ENCODE results near the gene SAMHD1.
"Not testable (repeated sequence)": the region's sequence is repeated elsewhere in the genome, so short reads cannot be mapped to it uniquely, and the experiment has no call there.

SAMHD1 gene

DNA sequence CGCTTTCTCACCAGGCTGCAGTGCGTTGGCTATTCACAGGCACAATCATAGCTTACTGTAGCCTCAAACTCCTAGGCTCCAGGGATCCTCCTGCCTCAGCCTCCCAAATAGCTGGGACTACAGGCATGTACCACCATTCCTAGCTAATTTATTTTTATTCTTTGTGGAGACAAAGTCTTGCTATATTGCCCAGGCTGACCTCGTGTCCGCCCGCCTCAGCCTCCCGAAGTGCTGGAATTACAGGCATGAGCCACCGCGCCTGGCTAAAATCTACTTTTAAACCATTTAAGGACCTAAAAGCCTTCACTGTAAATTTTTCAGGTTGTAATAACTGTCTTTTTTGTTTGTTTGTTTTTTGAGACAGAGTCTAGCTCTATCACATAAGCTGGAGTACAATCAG, 15.2 kb downstream of the SAMHD1 start:
- CTCF ChIA-PET, result interaction anchor here (1.3 to 1.6 kb wide), 2 partner anchors 14 to 17 kb away, joined by 4 read pairs; no protein-coding TSS in a partner anchor
- H3K36me3 ChIP-seq (ENCODE audit: control insufficient read depth in 4 of 4, insufficient read depth in 4 of 4, low read length in 3 of 4), result peaks cover 0 to 4% (median 0%) of the 10 kb centered on the region in 4 experiments
- POLR2A ChIA-PET, result no interaction called here
- H3K27ac ChIP-seq (ENCODE audit: insufficient read depth in 1 of 2, low read depth in 1 of 2, low read length in 2 of 2, poor library complexity in 1 of 2, severe bottlenecking in 2 of 2), result no peak overlapping the region
- H3K4me1 ChIP-seq (ENCODE audit: control extremely low read depth in 1 of 4, control insufficient read depth in 4 of 4, insufficient read depth in 4 of 4, low read length in 3 of 4), result no peaks in the 10 kb centered on the region
- no peak for DNase-seq
- H3K4me3 ChIP-seq (ENCODE audit: control insufficient read depth in 1 of 7, extremely low read depth in 1 of 7, insufficient read depth in 4 of 7, low read depth in 2 of 7, low read length in 6 of 7), result no peak overlapping the region
- WGBS (ENCODE audit: insufficient coverage), result 100% methylated on average over 3 of the region's 8 CpGs
- H3K9me3 ChIP-seq (ENCODE audit: control extremely low read depth in 1 of 5, control insufficient read depth in 4 of 5, insufficient read depth in 2 of 5, low read depth in 1 of 5, low read length in 4 of 5), result no peaks in the 10 kb centered on the region
- no peaks in the 10 kb centered on the region for H3K27me3 ChIP-seq (replicated peaks in 2 of 5; ENCODE audit: control insufficient read depth in 4 of 5, insufficient read depth in 5 of 5, low read length in 4 of 5)

DNA sequence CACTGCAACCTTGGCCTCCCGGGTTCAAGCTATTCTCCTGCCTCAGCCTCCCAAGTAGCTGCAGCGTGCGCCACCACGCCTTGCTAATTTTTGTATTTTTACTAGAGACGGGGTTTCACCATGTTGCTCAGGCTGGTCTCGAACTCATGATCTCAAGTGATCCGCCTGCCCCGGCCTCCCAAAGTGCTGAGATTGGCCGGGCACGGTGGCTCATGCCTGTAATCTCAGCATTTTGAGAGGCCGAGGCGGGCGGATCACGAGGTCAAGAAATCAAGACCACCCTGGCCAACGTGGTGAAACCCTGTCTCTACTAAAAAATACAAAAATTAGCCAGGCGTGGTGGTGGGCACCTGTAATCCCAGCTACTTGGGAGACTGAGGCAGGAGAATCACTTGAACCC, 17.9 kb downstream of the SAMHD1 start:
- over 99% methylated on average over 15 of the region's 16 CpGs for WGBS (ENCODE audit: insufficient coverage)
- CTCF ChIA-PET, result interaction anchor here (0.7 to 1.4 kb wide), 2 partner anchors 10 to 16 kb away, joined by 3 read pairs; no protein-coding TSS in a partner anchor

GRCh38 chr20:36932476-36933426, 18.8 kb downstream of the SAMHD1 start:
- Histone ChIP-seq H3K4me3 (ENCODE audit: control insufficient read depth in 1 of 7, extremely low read depth in 1 of 7, insufficient read depth in 4 of 7, low read depth in 2 of 7, low read length in 6 of 7) (no peak overlapping the region), H3K27me3 (replicated peaks in 2 of 5; ENCODE audit: control insufficient read depth in 4 of 5, insufficient read depth in 5 of 5, low read length in 4 of 5) (no peaks in the 10 kb centered on the region), H3K36me3 (ENCODE audit: control insufficient read depth in 4 of 4, insufficient read depth in 4 of 4, low read length in 3 of 4) (peaks cover 0 to 16% (median 2%) of the 10 kb centered on the region in 4 experiments), H3K9me3 (ENCODE audit: control extremely low read depth in 1 of 5, control insufficient read depth in 4 of 5, insufficient read depth in 2 of 5, low read depth in 1 of 5, low read length in 4 of 5) (no peaks in the 10 kb centered on the region), H3K27ac (ENCODE audit: insufficient read depth in 1 of 2, low read depth in 1 of 2, low read length in 2 of 2, poor library complexity in 1 of 2, severe bottlenecking in 2 of 2) (no peak overlapping the region), H3K4me1 (ENCODE audit: control extremely low read depth in 1 of 4, control insufficient read depth in 4 of 4, insufficient read depth in 4 of 4, low read length in 3 of 4) (no peaks in the 10 kb centered on the region)
- ChIA-PET CTCF (interaction anchor here (0.7 kb wide), 1 partner anchor 9 kb away, joined by 3 read pairs; no protein-coding TSS in a partner anchor), POLR2A (no interaction called here)
- WGBS (ENCODE audit: insufficient coverage), result 100% methylated on average over 3 of the region's 11 CpGs
- no peak for DNase-seq

More for the DNA sequence above, 17.9 kb downstream of the SAMHD1 start:
- H3K27ac ChIP-seq (ENCODE audit: insufficient read depth in 1 of 2, low read depth in 1 of 2, low read length in 2 of 2, poor library complexity in 1 of 2, severe bottlenecking in 2 of 2); H3K4me1 ChIP-seq (ENCODE audit: control extremely low read depth in 1 of 4, control insufficient read depth in 4 of 4, insufficient read depth in 4 of 4, low read length in 3 of 4); POLR2A ChIA-PET; DNase-seq; H3K27me3 ChIP-seq (replicated peaks in 2 of 5; ENCODE audit: control insufficient read depth in 4 of 5, insufficient read depth in 5 of 5, low read length in 4 of 5); H3K4me3 ChIP-seq (ENCODE audit: control insufficient read depth in 1 of 7, extremely low read depth in 1 of 7, insufficient read depth in 4 of 7, low read depth in 2 of 7, low read length in 6 of 7); H3K9me3 ChIP-seq (ENCODE audit: control extremely low read depth in 1 of 5, control insufficient read depth in 4 of 5, insufficient read depth in 2 of 5, low read depth in 1 of 5, low read length in 4 of 5): not testable (repeated sequence)
- H3K36me3 ChIP-seq (ENCODE audit: control insufficient read depth in 4 of 4, insufficient read depth in 4 of 4, low read length in 3 of 4), result peaks cover 0 to 13% (median 2%) of the 10 kb centered on the region in 4 experiments

DNA sequence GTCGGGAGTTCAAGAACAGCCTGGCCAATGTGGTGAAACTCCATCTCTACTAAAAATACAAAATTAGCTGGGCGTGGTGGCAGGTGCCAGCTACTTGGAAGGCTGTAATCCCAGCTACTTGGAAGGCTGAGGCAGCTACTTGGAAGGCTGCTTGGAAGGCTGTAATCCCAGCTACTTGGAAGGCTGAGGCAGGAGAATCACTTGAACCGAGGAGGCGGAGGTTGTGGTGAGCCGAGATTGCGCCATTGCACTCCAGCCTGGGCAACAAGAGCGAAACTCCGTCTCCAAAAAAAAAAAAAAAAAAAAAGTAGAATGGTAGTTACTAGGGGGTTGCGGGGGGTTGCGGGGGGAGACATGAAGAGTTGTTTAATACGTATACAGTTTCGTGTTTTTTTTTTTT, 19.4 kb downstream of the SAMHD1 start:
- H3K9me3 ChIP-seq (ENCODE audit: control extremely low read depth in 1 of 5, control insufficient read depth in 4 of 5, insufficient read depth in 2 of 5, low read depth in 1 of 5, low read length in 4 of 5); H3K4me3 ChIP-seq (ENCODE audit: control insufficient read depth in 1 of 7, extremely low read depth in 1 of 7, insufficient read depth in 4 of 7, low read depth in 2 of 7, low read length in 6 of 7); H3K27ac ChIP-seq (ENCODE audit: insufficient read depth in 1 of 2, low read depth in 1 of 2, low read length in 2 of 2, poor library complexity in 1 of 2, severe bottlenecking in 2 of 2); H3K27me3 ChIP-seq (replicated peaks in 2 of 5; ENCODE audit: control insufficient read depth in 4 of 5, insufficient read depth in 5 of 5, low read length in 4 of 5); CTCF ChIA-PET; POLR2A ChIA-PET; H3K4me1 ChIP-seq (ENCODE audit: control extremely low read depth in 1 of 4, control insufficient read depth in 4 of 4, insufficient read depth in 4 of 4, low read length in 3 of 4); DNase-seq: not testable (repeated sequence)
- WGBS (ENCODE audit: insufficient coverage), result 100% methylated on average over 4 of the region's 12 CpGs
- H3K36me3 ChIP-seq (ENCODE audit: control insufficient read depth in 4 of 4, insufficient read depth in 4 of 4, low read length in 3 of 4), result peaks cover 0 to 20% (median 3%) of the 10 kb centered on the region in 4 experiments

GRCh38 chr20:36929691-36930090, 21.8 kb downstream of the SAMHD1 start:
- H3K4me1 ChIP-seq (ENCODE audit: control extremely low read depth in 1 of 4, control insufficient read depth in 4 of 4, insufficient read depth in 4 of 4, low read length in 3 of 4), result no peaks in the 10 kb centered on the region
- no peak for DNase-seq
- H3K9me3 ChIP-seq (ENCODE audit: control extremely low read depth in 1 of 5, control insufficient read depth in 4 of 5, insufficient read depth in 2 of 5, low read depth in 1 of 5, low read length in 4 of 5), result no peaks in the 10 kb centered on the region
- H3K36me3 ChIP-seq (ENCODE audit: control insufficient read depth in 4 of 4, insufficient read depth in 4 of 4, low read length in 3 of 4), result peaks cover 0 to 20% (median 4%) of the 10 kb centered on the region in 4 experiments
- ChIA-PET CTCF (interaction anchor here (0.7 kb wide), 1 partner anchor 50 kb away, joined by 3 read pairs; no protein-coding TSS in a partner anchor), POLR2A (no interaction called here)
- H3K27ac ChIP-seq (ENCODE audit: insufficient read depth in 1 of 2, low read depth in 1 of 2, low read length in 2 of 2, poor library complexity in 1 of 2, severe bottlenecking in 2 of 2), result no peak overlapping the region
- 100% methylated on average over 3 of the region's 6 CpGs for WGBS (ENCODE audit: insufficient coverage)
- no peak overlapping the region for H3K4me3 ChIP-seq (ENCODE audit: control insufficient read depth in 1 of 7, extremely low read depth in 1 of 7, insufficient read depth in 4 of 7, low read depth in 2 of 7, low read length in 6 of 7)
- no peaks in the 10 kb centered on the region for H3K27me3 ChIP-seq (replicated peaks in 2 of 5; ENCODE audit: control insufficient read depth in 4 of 5, insufficient read depth in 5 of 5, low read length in 4 of 5)

GRCh38 chr20:36929290-36929689, 22.2 kb downstream of the SAMHD1 start:
- CTCF ChIA-PET, result interaction anchor here (0.7 kb wide), 1 partner anchor 50 kb away, joined by 3 read pairs; no protein-coding TSS in a partner anchor
- Histone ChIP-seq H3K27ac (ENCODE audit: insufficient read depth in 1 of 2, low read depth in 1 of 2, low read length in 2 of 2, poor library complexity in 1 of 2, severe bottlenecking in 2 of 2) (no peak overlapping the region), H3K4me1 (ENCODE audit: control extremely low read depth in 1 of 4, control insufficient read depth in 4 of 4, insufficient read depth in 4 of 4, low read length in 3 of 4) (no peaks in the 10 kb centered on the region), H3K9me3 (ENCODE audit: control extremely low read depth in 1 of 5, control insufficient read depth in 4 of 5, insufficient read depth in 2 of 5, low read depth in 1 of 5, low read length in 4 of 5) (no peaks in the 10 kb centered on the region), H3K36me3 (ENCODE audit: control insufficient read depth in 4 of 4, insufficient read depth in 4 of 4, low read length in 3 of 4) (peaks cover 0 to 20% (median 3%) of the 10 kb centered on the region in 4 experiments), H3K27me3 (replicated peaks in 2 of 5; ENCODE audit: control insufficient read depth in 4 of 5, insufficient read depth in 5 of 5, low read length in 4 of 5) (no peaks in the 10 kb centered on the region), H3K4me3 (ENCODE audit: control insufficient read depth in 1 of 7, extremely low read depth in 1 of 7, insufficient read depth in 4 of 7, low read depth in 2 of 7, low read length in 6 of 7) (no peak overlapping the region)
- 98% methylated on average over 5 of the region's 6 CpGs for WGBS (ENCODE audit: insufficient coverage)
- DNase-seq, result no peak
- POLR2A ChIA-PET, result no interaction called here

DNA sequence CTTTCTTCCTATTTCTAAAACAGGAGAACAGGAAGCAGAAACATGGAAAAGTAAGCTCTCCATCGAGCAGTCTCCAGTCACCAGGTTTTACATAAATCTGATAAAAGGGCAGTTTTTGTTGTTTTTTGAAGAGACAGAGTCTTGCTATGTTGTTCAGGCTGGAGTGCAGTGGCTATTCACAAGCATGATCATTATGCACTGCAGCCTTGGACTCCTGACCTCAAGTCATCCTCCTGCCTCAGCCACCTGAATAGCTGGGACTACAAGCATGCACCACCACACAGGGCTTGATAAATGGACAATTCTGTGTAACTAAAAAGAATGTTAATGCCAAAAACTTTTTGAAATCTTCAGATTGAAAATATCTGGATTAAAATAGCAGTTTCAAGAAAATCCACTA, 23.8 kb downstream of the SAMHD1 start:
- H3K27me3 ChIP-seq (replicated peaks in 2 of 5; ENCODE audit: control insufficient read depth in 4 of 5, insufficient read depth in 5 of 5, low read length in 4 of 5), result no peaks in the 10 kb centered on the region
- CTCF ChIA-PET, result no interaction called here
- POLR2A ChIA-PET, result no interaction called here
- H3K4me3 ChIP-seq (ENCODE audit: control insufficient read depth in 1 of 7, extremely low read depth in 1 of 7, insufficient read depth in 4 of 7, low read depth in 2 of 7, low read length in 6 of 7), result no peak overlapping the region
- no peak for DNase-seq
- no peaks in the 10 kb centered on the region for H3K9me3 ChIP-seq (ENCODE audit: control extremely low read depth in 1 of 5, control insufficient read depth in 4 of 5, insufficient read depth in 2 of 5, low read depth in 1 of 5, low read length in 4 of 5)
- WGBS (ENCODE audit: insufficient coverage), result 100% methylated on average over 1 of the region's 1 CpG
- H3K27ac ChIP-seq (ENCODE audit: insufficient read depth in 1 of 2, low read depth in 1 of 2, low read length in 2 of 2, poor library complexity in 1 of 2, severe bottlenecking in 2 of 2), result no peak overlapping the region
- no peaks in the 10 kb centered on the region for H3K4me1 ChIP-seq (ENCODE audit: control extremely low read depth in 1 of 4, control insufficient read depth in 4 of 4, insufficient read depth in 4 of 4, low read length in 3 of 4)
- H3K36me3 ChIP-seq (ENCODE audit: control insufficient read depth in 4 of 4, insufficient read depth in 4 of 4, low read length in 3 of 4), result peaks cover 0 to 20% (median 3%) of the 10 kb centered on the region in 4 experiments
